ENCODE data around the gene PIK3C2G.

Gene PIK3C2G

GRCh38 chr12:18591473-18591872 is 330.2 kb downstream of the PIK3C2G start:
- in situ Hi-C loops (cut with HindIII; ENCODE audit: low sequenced_read_pairs): loop anchor here (5.0 kb wide), 1 partner anchor 69 kb away; no protein-coding TSS in a partner anchor
- no peak overlapping the region for H3K4me3 ChIP-seq (ENCODE audit: low read depth, low read length)
- TF ChIP-seq CTCF (IDR thresholded peaks at IDR 0.05; ENCODE audit: low read depth, low read length, missing control alignments): no peak
- no peak for DNase-seq (ENCODE audit: low read depth)

GRCh38 chr12:18595412-18595811 is 334.1 kb downstream of the PIK3C2G start:
- TF ChIP-seq CTCF (IDR thresholded peaks at IDR 0.05; ENCODE audit: low read depth, low read length, missing control alignments): no peak
- H3K4me3 ChIP-seq (ENCODE audit: low read depth, low read length): no peak overlapping the region
- DNase-seq (ENCODE audit: low read depth): no peak
- in situ Hi-C loops (cut with HindIII; ENCODE audit: low sequenced_read_pairs): no loop called here

DNA sequence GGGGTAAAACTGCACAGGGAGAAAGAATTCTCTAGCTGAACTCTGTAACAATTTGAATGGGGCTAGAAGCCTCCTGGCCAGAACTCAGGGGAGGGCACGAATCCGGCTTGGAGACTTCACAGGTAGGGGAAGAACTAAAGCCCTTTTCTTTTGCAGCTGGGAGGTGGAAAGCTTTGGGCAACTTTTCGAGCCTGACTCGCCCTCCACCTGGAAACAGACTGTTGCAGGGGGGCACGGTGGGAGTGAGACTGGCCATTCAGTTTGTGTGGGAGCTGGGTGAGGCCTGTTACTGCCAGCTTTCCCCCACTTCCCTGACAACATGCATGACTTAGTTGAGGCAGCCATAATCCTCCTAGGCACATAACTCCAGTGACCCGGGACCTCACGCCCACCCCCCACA is 340.6 kb downstream of the PIK3C2G start:
- TF ChIP-seq CTCF (IDR thresholded peaks at IDR 0.05; ENCODE audit: low read depth, low read length, missing control alignments): no peak
- in situ Hi-C loops (cut with HindIII; ENCODE audit: low sequenced_read_pairs): no loop called here
- no peak for DNase-seq (ENCODE audit: low read depth)
- no peak overlapping the region for H3K4me3 ChIP-seq (ENCODE audit: low read depth, low read length)

DNA sequence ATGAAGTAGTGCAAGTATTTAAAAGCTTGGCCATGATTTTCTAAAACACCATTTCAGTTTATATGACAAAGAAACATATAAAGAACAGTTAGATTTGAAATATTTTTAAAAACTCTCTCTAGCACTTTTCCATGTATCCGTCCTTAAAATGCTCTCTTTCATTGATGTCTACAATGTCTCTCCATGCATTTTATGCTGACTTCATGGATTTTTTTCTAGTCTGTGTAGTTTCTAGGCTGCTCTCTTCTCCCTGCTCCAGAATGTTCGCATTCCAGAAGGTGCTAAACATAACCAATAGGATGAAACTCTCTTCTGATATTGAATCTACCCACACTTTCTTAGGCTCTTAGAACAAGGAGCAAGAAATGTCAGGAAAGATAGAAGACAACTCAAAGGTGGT is 351.7 kb downstream of the PIK3C2G start:
- in situ Hi-C loops (cut with HindIII; ENCODE audit: low sequenced_read_pairs): no loop called here
- no peak for TF ChIP-seq CTCF (IDR thresholded peaks at IDR 0.05; ENCODE audit: low read depth, low read length, missing control alignments)
- H3K4me3 ChIP-seq (ENCODE audit: low read depth, low read length): no peak overlapping the region
- DNase-seq (ENCODE audit: low read depth): no peak

DNA sequence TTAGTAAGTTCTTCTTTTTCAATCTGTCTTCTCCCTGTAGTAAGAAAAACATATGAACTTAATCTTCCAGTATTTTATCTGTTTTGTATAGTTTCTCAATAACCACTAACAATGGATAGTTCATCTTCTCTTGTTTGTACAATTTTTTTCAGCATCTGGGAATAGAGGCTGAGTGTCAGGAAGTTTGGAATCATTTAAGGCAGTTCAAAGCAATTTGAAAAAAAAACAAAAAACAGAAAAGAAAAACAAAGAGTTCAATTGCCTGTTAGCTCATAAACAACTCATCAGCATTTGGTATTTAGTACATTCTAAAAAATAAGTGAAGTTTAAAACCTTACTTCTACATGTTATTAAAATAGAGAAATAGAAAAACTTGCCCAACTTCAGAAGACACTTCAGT is 359.7 kb downstream of the PIK3C2G start:
- no peak overlapping the region for H3K4me3 ChIP-seq (ENCODE audit: low read depth, low read length)
- in situ Hi-C loops (cut with HindIII; ENCODE audit: low sequenced_read_pairs): no loop called here
- no peak for TF ChIP-seq CTCF (IDR thresholded peaks at IDR 0.05; ENCODE audit: low read depth, low read length, missing control alignments)
- DNase-seq (ENCODE audit: low read depth): no peak

- in situ Hi-C loops (cut with HindIII; ENCODE audit: low sequenced_read_pairs): no loop called here
- TF ChIP-seq CTCF (IDR thresholded peaks at IDR 0.05; ENCODE audit: low read depth, low read length, missing control alignments): no peak
- H3K4me3 ChIP-seq (ENCODE audit: low read depth, low read length): no peak overlapping the region
- no peak for DNase-seq (ENCODE audit: low read depth)
Observed at GRCh38 chr12:18629445-18629844, 368.1 kb downstream of the PIK3C2G start.

DNA sequence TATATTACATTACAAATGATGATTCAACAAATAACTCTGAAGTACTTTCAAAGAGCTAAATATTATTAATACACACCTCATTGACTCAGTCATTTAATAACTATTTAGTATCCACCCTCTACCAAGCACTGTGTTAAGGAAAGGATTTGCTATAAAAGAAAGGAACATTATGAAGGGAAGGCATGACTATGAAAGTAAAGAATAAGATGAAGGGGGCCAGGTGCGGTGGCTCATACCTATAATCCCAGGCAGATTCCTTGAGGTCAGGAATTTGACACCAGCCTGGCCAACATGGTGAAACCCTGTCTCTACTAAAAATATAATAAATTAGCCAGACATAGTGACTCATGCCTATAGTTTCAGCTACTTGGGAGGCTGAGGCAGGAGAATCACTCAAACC is 368.6 kb downstream of the PIK3C2G start:
- H3K4me3 ChIP-seq (ENCODE audit: low read depth, low read length): no peak overlapping the region
- TF ChIP-seq CTCF (IDR thresholded peaks at IDR 0.05; ENCODE audit: low read depth, low read length, missing control alignments): no peak
- no peak for DNase-seq (ENCODE audit: low read depth)
- in situ Hi-C loops (cut with HindIII; ENCODE audit: low sequenced_read_pairs): no loop called here

All from astrocyte of the cerebellum (primary cell).